NCI-H526 treated with DMSO at 0.1 percent for 48 hours (cell line): ENCODE measurements around the gene DGKB.
"Not testable (repeated sequence)": the region's sequence is repeated elsewhere in the genome, so short reads cannot be mapped to it uniquely, and the experiment has no call there.

Experiments
- DNase-seq: peaks from one replicate; lab custom pipeline; 2025; lab: John Stamatoyannopoulos, UW

DGKB gene

DNA sequence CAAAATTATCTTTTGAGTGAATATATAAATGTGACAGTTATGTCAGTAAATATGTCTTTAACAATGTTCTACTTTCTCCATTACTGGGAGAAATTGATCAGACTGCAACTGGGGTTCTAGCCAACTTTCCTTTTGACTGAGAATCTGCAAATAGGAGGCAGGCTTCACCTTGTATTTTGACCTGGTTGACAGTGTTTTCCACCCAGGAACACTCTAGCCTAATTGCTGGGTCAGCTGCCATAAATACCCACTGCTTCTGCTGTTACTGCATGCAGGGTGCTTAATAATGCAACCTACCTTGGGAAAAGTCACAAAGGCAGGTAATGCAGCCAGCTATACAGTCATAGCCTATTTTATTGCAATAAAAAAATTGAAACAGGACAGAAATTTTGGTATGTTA, 319.0 kb downstream of the DGKB start:
- DNase-seq, result no peak

DNA sequence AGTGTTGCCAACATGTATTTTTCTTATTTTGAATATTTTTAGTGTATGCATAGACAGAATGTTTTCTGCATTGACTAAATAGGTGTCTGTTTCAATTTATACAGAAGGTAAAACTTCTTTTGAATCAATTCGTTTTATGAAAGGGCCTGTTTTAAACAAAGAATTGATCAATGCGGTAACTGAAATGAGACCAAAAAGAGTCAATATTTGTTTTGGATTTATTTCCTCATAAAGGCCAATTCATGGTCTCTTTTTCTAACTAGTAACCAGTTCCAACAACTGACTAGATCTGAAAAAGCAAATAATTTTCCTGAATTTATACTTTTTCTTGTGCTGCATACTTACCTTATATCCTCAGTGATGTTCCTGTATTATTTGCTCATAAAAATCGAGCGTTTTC, 320.5 kb downstream of the DGKB start:
- DNase-seq, result no peak

DNA sequence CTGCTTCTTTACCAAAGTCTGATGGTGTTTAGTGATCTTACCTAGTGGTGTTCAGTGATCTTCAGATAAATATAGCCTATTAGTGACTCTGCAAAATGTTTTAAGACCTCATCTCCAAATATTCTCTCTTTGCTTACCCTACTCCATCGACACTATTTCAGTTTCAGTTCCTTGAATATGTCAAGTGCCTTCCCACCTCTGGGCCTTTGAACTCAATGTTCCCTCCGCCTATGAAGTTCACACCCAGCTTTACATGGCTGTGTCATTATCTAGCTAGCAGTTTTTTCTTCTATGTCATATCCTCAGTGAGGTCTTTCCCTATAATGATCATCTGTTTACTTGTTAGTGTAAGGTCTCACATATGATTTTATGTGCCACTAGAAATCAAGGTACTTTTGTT, 322.6 kb downstream of the DGKB start:
- no peak for DNase-seq

GRCh38 chr7:14576578-14576977, 326.0 kb downstream of the DGKB start:
- DNase-seq, result no peak

DNA sequence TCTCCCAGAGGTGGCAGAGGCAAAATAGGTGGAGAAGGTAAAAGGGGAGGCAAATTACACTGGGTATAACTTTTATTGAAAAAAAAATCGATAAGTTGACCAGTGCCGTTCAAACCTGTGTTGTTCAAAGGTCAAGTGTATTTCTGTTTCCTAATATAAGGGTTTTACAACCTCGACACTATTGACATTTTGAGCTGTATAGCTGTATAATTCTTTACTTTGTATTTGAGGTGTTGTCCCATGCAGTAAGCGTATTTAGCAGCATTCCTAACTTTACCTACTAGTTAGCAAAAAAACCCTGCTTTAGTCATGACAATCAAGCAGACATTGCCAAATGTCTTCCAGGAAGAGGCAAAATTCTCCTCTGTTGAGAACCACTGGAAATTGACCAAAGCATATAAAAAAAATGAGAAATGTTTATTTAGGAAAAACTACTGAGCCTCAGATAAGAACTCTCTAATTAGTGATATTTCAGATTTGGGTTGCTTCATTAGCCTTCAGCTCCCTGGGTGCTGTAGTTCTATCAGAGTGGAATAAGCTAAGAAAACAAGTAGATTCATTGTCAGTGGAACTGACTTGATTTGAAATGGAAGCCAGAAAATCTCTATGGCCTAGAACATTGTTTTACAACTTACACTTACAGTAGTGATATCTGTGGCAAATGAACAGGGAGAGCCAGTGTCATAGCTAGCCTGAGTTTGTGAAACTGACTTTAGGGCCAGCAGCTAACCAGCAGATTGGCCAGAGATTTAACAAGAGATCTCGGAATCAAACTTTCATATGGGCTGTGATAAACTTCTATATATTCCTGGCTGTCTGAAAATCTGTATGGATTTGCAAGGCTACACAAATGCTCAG, 331.6 kb downstream of the DGKB start:
- DNase-seq, result no peak

- no peak for DNase-seq
Measured at GRCh38 chr7:14552060-14552459, 350.5 kb downstream of the DGKB start.

GRCh38 chr7:14551310-14551709, 351.2 kb downstream of the DGKB start:
- DNase-seq, result no peak

DNA sequence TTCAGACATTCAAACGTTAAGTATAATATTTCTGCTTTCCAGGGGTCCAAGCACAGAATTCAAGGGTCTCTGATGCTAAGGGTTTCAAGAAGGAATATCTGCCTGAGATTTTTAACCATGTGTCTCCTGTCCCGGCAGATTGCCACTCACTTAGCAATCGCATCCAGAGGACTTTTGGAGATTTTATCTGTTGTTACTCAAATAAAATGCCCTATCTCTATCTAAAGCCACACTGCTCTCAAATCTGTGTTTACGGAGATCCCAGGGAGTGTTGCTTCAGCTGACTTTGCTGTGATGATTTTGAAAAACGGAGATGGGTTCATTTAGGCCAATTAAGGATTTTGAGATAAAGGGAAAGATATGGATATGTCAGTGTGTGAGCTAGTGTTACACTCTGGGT, 359.9 kb downstream of the DGKB start:
- no peak for DNase-seq

DNA sequence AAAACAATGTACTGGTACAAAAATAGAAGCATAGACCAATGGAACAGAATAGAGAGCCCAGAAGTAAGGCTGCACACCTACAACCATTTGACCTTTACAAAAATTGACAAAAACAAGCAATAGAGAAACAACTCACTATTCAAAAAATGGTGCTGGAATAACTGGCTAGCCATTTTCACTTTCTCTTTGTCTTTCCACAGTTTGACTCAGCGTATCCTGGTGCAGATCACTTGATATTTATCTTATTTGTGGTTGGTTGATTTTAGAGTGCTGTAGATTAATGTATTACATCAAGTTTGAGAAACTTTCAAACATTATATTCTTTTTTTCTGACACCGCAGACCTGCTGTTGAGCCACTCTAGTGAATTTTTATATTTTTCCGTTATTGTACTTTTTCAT, 381.4 kb downstream of the DGKB start:
- no peak for DNase-seq

- no peak for DNase-seq
Measured at GRCh38 chr7:14510268-14510667, 392.3 kb downstream of the DGKB start.

GRCh38 chr7:14507617-14508016, 394.9 kb downstream of the DGKB start:
- DNase-seq, result no peak

DNA sequence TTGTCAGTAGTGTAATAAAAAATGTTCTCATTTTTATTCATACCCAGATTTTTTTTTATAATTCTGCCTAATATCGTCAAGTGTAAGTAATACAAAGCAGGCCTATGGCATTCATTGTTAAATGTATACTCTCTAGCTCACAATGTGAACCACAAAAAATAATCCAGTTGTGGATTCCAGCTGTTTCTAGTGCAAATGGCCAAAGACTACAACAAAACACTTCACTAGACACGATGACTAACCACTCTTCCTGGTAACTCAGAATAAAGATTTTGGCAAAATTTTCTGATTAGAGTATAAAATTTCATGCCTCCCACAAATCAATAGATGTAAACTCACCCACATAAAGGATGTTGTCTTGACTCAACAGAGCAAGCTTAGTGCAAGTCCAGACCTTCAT, 396.6 kb downstream of the DGKB start:
- no peak for DNase-seq

DNA sequence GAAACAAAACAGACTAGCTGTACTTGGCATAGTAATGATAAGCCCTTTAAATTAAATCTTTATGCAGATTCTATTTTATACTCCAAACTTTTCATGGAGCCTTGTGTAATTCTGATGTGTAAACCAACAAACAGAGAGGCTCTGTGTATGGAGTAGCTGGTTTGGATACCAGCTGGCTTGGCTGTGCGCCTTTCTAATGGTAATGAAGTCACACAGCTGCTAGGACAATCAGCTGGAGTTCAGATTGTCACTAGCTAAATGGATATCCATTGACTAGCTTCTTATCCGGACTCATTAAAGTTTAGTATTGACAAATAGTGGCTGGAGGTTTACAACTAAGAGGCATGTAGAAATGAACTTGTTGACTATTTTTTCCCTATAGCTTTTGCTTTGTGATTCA, 398.4 kb downstream of the DGKB start:
- no peak for DNase-seq

DNA sequence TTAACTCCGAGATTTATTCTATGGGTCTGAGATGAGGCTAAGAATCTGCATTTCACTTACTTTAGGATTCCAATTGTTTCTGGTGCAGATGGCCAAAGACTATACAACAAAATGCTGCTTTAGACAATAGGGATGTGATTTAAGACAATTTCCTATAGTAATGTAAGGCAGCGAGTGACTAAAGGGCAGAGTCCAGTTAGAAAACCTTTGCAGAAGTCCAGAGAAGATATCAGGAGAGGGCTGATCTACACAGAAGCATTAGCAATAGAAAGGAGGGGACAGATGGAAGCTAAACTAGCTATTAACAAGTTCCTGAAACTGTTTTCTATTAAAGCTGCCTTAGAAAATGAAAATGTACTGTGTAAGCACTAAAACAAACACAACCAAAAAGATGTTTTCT, 398.9 kb downstream of the DGKB start:
- DNase-seq, result no peak

GRCh38 chr7:14501436-14501835, 401.1 kb downstream of the DGKB start:
- no peak for DNase-seq

- no peak for DNase-seq
Measured at GRCh38 chr7:14497390-14497789, 405.2 kb downstream of the DGKB start.

DNA sequence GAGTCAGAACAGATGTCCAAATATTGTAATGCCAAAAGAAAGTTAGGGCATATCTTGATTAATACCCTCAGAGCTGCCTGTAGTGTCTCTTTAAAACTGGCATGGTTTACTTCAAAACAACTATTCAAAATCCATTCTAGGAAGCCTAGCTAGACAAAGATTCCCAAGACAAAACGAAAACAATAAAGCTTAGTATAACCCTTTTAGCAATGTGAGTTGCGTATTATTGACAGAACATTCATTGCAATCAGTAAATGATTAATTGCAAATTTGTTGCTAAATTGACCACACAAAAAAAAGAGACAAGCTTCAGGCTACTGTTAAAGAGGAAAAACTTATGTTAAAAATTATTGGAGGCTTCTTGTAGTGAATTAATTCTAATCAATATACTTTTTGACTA, 406.9 kb downstream of the DGKB start:
- DNase-seq, result no peak

GRCh38 chr7:14487701-14488395, 414.7 kb downstream of the DGKB start:
- no peak for DNase-seq

DNA sequence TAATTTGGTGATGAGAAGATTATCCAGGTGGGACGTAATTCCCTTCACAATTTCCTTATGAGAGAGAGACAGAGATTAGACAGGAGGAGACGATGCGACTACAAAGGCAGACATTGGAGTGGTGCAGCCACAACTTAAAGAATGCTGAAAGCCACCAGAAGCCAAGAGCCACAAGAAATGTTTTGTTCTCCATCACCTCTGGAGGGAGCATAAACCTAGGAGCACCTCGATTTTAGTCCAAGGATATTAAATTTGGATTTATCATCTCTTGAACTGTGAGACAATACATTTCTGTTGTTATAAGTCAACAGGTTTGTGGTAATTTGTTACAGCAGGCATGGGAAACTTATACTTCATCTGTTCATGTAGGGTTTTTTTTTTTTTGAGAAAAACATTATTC, 418.9 kb downstream of the DGKB start:
- DNase-seq, result no peak

DNA sequence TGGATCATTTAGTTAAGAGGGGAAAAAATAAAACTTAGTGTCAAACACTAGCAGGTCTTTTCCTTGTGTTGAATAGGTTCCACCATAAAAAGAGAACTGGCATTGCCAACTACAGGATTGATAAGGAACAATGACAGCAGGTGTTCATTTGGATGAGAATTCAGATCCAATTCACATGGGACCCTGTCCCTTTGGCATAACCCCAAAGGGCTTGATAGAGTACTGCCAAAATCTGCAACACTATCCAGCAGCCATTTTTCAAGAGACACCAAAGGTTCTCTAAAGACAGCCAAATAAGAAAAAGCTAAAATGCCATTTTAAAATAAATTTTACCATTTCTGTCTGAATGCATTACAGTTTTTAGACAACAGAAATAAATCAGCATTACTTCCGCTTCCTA, 422.3 kb downstream of the DGKB start:
- DNase-seq, result no peak

DNA sequence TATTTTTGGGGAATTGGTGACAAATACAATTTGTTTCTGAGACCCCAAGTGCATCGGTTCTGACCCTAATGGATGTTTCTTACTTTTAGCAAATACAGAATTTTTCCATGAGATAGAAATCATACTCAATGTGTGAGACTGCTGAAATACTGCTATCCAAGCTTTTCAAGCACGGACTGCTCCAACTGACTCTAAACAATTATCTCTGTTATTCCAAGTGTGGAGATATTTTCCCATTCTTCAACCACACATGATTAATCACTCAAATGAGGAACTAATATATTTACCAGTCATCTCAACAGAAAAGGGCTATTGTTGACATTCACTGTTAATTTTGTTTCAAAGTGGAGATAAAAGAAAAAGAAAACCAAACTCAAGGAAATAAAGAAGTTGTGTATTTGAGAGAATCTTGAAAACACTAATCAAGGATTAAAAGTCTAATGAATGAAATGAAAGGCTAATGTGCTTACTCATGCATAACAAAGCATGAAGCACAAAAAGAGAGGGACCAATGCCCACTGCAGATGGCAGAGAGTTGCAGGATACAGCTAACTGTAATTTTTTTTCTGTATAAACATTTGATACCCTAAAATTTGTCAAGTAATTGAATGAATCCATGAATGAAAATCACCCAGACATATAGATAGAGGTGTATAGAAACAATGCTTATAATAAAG, 423.6 kb downstream of the DGKB start:
- DNase-seq, result no peak

DNA sequence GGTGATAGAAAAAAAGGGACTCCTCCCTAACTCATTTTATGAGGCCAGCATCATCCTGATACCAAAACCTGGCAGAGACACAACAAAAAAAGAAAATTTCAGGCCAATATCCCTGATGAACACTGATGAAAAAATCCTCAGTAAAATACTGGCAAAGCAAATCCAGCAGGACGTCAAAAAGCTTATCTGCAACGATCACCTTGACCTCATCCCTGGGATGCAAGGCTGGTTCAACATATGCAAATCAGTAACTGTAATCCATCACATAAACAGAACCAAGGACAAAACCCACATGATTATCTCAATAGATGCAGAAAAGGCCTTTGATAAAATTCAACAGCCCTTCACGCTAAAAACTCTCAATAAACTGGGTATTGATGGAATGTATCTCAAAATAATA, 440.8 kb downstream of the DGKB start:
- DNase-seq, result not testable (repeated sequence)

- DNase-seq, result not testable (repeated sequence)
Measured at GRCh38 chr7:14458846-14459245, 443.7 kb downstream of the DGKB start.
